IMR-90 (cell line): ENCODE measurements around the gene ECSIT.
"Not testable (repeated sequence)": the region's sequence is repeated elsewhere in the genome, so short reads cannot be mapped to it uniquely, and the experiment has no call there.

Experiments
- BHLHE40 ChIP-seq: fragments of 150-350 bp; IDR thresholded peaks from 2 replicates; pipeline ENCODE4 v1.6.1; 2016; ENCODE audit warnings: mild to moderate bottlenecking, low read depth, low read length
- CEBPB ChIP-seq: IDR thresholded peaks from 2 replicates; pipeline ENCODE4 v1.6.1; 2012; ENCODE audit warnings: low read depth, low read length, improper control_type of control experiment
- MAFK ChIP-seq: IDR thresholded peaks from 2 replicates; pipeline ENCODE4 v1.6.1; 2012; ENCODE audit warnings: low read depth, low read length, improper control_type of control experiment
- MAZ ChIP-seq: IDR thresholded peaks from 2 replicates; pipeline ENCODE4 v1.6.1; 2012; ENCODE audit warnings: low read depth, mild to moderate bottlenecking, low read length, improper control_type of control experiment, moderate library complexity, borderline replicate concordance
- MXI1 ChIP-seq: IDR thresholded peaks from 2 replicates; pipeline ENCODE4 v1.6.1; 2012; ENCODE audit warnings: low read depth, mild to moderate bottlenecking, low read length, moderate library complexity, borderline replicate concordance
- NFE2L2 ChIP-seq: fragments of 150-350 bp; IDR thresholded peaks from 2 replicates; pipeline ENCODE4 v1.6.1; 2016; ENCODE audit warnings: low read depth, mild to moderate bottlenecking, low read length
- POLR2A ChIP-seq: IDR thresholded peaks from 2 replicates; pipeline ENCODE4 v1.6.1; 2012; ENCODE audit warnings: mild to moderate bottlenecking, low read depth, low read length
- RAD21 ChIP-seq: IDR thresholded peaks from 2 replicates; pipeline ENCODE4 v1.6.1; 2012; ENCODE audit warnings: low read length, improper control_type of control experiment
- RFX5 ChIP-seq: IDR thresholded peaks from 2 replicates; pipeline ENCODE4 v1.8.0; 2012; ENCODE audit warnings: low read depth, mild to moderate bottlenecking, low read length, moderate library complexity
- SMC3 ChIP-seq: fragments of 150-350 bp; IDR thresholded peaks from 2 replicates; pipeline ENCODE4 v1.6.1; 2016; ENCODE audit warnings: low read depth, mild to moderate bottlenecking, antibody characterized with exemption, low read length, moderate library complexity
- TF ChIP-seq, protein P1 (sequence below): conservative IDR thresholded peaks from 2 replicates; pipeline ENCODE4 v1.5.1; 2012; ENCODE audit warnings: mild to moderate bottlenecking, low read depth, low read length, improper control_type of control experiment
- TF ChIP-seq, protein P2 (sequence below): fragments of 150-350 bp; IDR thresholded peaks from 2 replicates; pipeline ENCODE4 v1.6.1; 2016; ENCODE audit warnings: low read depth, mild to moderate bottlenecking, low read length, moderate library complexity, borderline replicate concordance
- TF ChIP-seq, protein P3 (sequence below): fragments of 150-350 bp; IDR thresholded peaks from 2 replicates; pipeline ENCODE4 v1.6.1; 2017; ENCODE audit warnings: mild to moderate bottlenecking, antibody characterized with exemption, low read length, low read depth

DNA sequence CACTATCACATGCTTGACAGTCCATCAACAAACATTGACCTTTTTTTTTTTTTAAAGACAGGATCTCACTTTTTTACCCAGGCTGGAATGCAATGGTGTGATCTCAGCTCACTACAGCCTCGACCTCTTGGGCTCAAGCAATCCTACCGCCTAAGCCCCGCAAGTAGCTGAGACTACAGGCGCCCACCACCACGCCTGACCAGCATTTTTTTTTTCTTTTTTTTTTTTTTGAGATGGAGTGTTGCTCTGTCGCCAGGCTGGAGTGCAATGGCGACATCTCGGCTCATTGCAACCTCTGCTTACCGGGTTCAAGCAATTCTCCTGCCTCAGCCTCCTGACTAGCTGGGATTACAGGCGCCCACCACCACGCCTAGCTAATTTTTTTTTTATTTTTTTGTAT lies 70.0 kb downstream of the ECSIT start:
- TF ChIP-seq, protein P1, sequence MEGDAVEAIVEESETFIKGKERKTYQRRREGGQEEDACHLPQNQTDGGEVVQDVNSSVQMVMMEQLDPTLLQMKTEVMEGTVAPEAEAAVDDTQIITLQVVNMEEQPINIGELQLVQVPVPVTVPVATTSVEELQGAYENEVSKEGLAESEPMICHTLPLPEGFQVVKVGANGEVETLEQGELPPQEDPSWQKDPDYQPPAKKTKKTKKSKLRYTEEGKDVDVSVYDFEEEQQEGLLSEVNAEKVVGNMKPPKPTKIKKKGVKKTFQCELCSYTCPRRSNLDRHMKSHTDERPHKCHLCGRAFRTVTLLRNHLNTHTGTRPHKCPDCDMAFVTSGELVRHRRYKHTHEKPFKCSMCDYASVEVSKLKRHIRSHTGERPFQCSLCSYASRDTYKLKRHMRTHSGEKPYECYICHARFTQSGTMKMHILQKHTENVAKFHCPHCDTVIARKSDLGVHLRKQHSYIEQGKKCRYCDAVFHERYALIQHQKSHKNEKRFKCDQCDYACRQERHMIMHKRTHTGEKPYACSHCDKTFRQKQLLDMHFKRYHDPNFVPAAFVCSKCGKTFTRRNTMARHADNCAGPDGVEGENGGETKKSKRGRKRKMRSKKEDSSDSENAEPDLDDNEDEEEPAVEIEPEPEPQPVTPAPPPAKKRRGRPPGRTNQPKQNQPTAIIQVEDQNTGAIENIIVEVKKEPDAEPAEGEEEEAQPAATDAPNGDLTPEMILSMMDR, result not testable (repeated sequence)
- TF ChIP-seq, protein P2, sequence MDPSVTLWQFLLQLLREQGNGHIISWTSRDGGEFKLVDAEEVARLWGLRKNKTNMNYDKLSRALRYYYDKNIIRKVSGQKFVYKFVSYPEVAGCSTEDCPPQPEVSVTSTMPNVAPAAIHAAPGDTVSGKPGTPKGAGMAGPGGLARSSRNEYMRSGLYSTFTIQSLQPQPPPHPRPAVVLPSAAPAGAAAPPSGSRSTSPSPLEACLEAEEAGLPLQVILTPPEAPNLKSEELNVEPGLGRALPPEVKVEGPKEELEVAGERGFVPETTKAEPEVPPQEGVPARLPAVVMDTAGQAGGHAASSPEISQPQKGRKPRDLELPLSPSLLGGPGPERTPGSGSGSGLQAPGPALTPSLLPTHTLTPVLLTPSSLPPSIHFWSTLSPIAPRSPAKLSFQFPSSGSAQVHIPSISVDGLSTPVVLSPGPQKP, result not testable (repeated sequence)
- TF ChIP-seq MAFK, MXI1, POLR2A, BHLHE40, RAD21, RFX5, CEBPB, MAZ, NFE2L2, SMC3: not testable (repeated sequence)
- TF ChIP-seq, protein P3, sequence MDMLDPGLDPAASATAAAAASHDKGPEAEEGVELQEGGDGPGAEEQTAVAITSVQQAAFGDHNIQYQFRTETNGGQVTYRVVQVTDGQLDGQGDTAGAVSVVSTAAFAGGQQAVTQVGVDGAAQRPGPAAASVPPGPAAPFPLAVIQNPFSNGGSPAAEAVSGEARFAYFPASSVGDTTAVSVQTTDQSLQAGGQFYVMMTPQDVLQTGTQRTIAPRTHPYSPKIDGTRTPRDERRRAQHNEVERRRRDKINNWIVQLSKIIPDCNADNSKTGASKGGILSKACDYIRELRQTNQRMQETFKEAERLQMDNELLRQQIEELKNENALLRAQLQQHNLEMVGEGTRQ, result not testable (repeated sequence)
